ENCODE results near the gene UBE2D2. TPM values are rescaled to one million over a fixed set of nuclear protein-coding genes. Genes with fewer than 3 reads are reported as not detected.

UBE2D2 gene
- total and polyA plus RNA-seq, 5 donors, result 111 to 138 (median 118) TPM

DNA sequence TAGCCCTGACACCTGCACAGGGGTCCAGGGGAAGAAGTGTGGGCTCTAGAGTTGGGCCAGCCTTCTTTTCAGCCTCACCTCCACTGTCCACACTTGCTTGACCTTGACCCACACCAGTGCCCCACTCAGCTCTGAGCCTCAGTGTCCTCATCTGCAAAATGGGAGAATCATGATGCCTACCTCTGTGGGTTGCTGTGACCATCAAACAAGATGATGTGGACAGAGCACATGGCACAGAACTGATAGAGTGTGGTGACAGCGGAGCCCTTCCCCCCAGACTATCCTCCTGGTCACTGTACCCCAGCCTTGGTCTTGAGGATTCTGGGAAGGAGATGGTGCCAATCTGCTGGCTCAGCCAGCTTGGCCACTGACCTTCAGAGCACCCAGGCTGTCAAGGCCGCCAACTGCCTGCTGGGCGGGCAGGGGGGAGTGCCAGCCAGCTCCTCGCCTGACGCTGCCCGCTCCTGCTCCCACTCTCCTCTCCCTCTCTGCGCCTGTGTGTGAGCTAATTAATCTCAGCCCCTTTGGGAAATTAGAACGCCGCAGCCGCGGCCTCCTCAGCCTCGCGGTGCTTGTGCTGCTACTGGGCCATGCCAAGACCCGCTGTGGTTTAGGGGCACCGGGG, 103.7 kb downstream of the UBE2D2 start:
- H3K4me3 ChIP-seq (ENCODE audit: low read length), result no peak overlapping the region
- ATAC-seq (peak in 1 of 2 donors; percentile 3), DNase-seq (peak in 2 of 3 donors; percentile 69 to 73)
- peak overlapping the region; percentile 59 for H3K27ac ChIP-seq (ENCODE audit: low read length)
- H3K4me1 ChIP-seq (ENCODE audit: control insufficient read depth, insufficient read depth, low read length), result peaks cover 14% of the 10 kb centered on the region
- H3K27me3 ChIP-seq (ENCODE audit: control insufficient read depth, insufficient read depth), result no peaks in the 10 kb centered on the region
- H3K9me3 ChIP-seq (ENCODE audit: control insufficient read depth, low read length), result no peaks in the 10 kb centered on the region
- intact Hi-C loops (cut with DNase I), result no loop called here
- 75% methylated on average over 15 of the region's 15 CpGs for WGBS

DNA sequence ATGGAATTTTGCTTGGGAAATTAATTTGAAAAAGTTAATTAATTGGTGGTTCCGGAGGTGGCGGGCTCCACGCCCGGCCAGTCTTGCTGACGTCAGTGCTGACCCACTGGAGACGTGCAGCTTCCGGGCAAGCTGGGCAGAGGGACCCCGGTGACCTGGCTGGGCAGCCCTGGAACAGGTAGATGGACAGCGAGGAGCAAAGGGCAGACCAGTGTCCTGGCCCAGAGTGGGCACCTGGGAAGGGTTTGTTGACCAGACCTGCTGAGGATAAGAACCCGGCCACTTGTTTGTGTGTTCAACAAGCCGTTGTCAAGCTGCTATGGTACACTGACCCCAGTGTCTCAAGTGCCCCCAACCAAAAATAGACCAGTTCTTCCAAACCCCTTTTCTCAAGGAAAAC, 104.5 kb downstream of the UBE2D2 start:
- Histone ChIP-seq H3K27ac (ENCODE audit: low read length) (peak overlapping the region; percentile 59), H3K27me3 (ENCODE audit: control insufficient read depth, insufficient read depth) (no peaks in the 10 kb centered on the region), H3K4me1 (ENCODE audit: control insufficient read depth, insufficient read depth, low read length) (peaks cover 15% of the 10 kb centered on the region), H3K9me3 (ENCODE audit: control insufficient read depth, low read length) (no peaks in the 10 kb centered on the region), H3K4me3 (ENCODE audit: low read length) (no peak overlapping the region)
- intact Hi-C loops (cut with DNase I), result no loop called here
- ATAC-seq, result no peak
- peak in 1 of 3 donors; percentile 47 for DNase-seq
- 78% methylated on average over 11 of the region's 11 CpGs for WGBS

DNA sequence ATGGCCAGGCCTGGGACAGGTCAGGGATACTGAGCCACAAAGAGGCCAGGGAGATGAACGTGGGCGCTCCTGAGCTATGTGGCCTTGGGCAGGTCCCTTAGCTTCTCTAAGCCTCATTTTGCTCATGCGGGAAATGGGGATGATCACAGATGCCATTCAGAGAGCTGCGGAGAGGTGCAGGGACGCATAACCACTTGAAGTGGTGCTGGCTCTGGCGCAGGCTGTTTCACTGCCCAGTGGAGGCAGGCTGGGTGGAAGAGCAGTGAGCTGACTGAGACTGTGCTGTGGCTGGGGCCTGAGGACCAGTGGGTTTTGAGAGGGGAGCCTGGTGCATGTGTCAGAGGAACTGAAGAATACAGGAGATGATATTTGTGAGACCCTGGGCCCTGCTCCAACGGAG, 105.4 kb downstream of the UBE2D2 start:
- WGBS, result 71% methylated on average over 7 of the region's 7 CpGs
- Histone ChIP-seq H3K4me1 (ENCODE audit: control insufficient read depth, insufficient read depth, low read length) (peaks cover 18% of the 10 kb centered on the region), H3K4me3 (ENCODE audit: low read length) (no peak overlapping the region), H3K9me3 (ENCODE audit: control insufficient read depth, low read length) (no peaks in the 10 kb centered on the region), H3K27me3 (ENCODE audit: control insufficient read depth, insufficient read depth) (no peaks in the 10 kb centered on the region), H3K27ac (ENCODE audit: low read length) (peak overlapping the region; percentile 59)
- ATAC-seq (no peak), DNase-seq (peak in 2 of 3 donors; percentile 62 to 66)
- intact Hi-C loops (cut with DNase I), result no loop called here

DNA sequence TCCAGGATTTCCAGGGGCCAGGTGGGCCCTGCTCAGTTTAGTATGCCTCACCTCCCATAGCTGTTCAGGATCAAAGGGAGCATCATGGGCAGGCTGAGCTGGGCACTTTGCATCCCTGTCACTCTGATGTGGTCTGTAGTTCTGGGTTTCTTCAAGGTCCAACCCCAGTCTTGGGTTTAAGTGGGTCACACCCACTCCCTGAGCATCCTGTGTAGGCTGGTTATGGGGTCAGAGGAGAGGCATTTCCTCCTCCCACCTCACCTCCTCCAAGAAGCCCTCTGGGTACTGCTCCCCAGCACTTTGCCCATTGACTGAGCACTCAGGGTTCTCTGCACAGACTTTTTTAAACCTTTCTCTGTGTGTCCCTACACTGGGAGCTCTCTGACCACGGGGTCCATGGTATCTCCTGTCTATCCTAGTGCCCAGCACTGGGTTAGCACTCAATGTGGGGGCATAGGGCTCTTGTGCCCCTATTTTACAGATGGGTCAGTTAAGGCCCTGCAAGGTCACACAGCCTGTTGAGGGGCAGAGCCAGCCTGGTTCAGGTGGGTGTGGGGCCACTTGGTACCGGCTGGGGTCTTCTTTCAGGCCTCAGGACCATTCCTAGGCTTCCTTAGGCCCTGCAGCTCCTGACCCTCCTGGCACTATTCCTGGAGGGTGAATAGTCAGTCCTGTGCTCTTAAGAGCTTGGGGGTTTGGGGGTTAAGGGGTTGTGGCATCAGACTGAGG, 106.0 kb downstream of the UBE2D2 start:
- ATAC-seq, result no peak
- Histone ChIP-seq H3K27me3 (ENCODE audit: control insufficient read depth, insufficient read depth) (no peaks in the 10 kb centered on the region), H3K4me3 (ENCODE audit: low read length) (no peak overlapping the region), H3K27ac (ENCODE audit: low read length) (peak overlapping the region; percentile 95), H3K4me1 (ENCODE audit: control insufficient read depth, insufficient read depth, low read length) (peaks cover 18% of the 10 kb centered on the region), H3K9me3 (ENCODE audit: control insufficient read depth, low read length) (no peaks in the 10 kb centered on the region)
- WGBS, result 82% methylated on average over 2 of the region's 2 CpGs
- peak in 1 of 3 donors; percentile 30 for DNase-seq
- intact Hi-C loops (cut with DNase I), result no loop called here

DNA sequence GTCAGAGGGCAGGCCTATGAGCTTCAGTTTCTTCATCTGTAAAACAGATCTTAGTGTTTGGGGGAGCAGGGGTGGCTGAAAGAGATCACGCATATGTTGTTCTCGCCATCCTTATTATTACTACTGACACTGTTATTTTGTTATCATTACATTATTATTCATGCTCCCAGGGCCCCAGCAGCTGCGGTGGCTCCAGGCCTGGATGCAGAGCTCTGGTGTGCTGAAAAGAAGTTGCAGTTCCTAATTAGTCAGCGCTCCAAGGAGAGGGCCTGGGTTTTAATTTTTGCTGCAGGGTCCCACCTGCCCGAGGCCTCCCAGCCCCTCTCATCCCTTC, 106.6 kb downstream of the UBE2D2 start:
- intact Hi-C loops (cut with DNase I), result no loop called here
- no peak for ATAC-seq
- peak overlapping the region; percentile 95 for H3K27ac ChIP-seq (ENCODE audit: low read length)
- no peak for DNase-seq
- 25% methylated on average over 5 of the region's 5 CpGs for WGBS
- peaks cover 18% of the 10 kb centered on the region for H3K4me1 ChIP-seq (ENCODE audit: control insufficient read depth, insufficient read depth, low read length)
- no peaks in the 10 kb centered on the region for H3K27me3 ChIP-seq (ENCODE audit: control insufficient read depth, insufficient read depth)
- peak overlapping the region; percentile 54 for H3K4me3 ChIP-seq (ENCODE audit: low read length)
- H3K9me3 ChIP-seq (ENCODE audit: control insufficient read depth, low read length), result no peaks in the 10 kb centered on the region

DNA sequence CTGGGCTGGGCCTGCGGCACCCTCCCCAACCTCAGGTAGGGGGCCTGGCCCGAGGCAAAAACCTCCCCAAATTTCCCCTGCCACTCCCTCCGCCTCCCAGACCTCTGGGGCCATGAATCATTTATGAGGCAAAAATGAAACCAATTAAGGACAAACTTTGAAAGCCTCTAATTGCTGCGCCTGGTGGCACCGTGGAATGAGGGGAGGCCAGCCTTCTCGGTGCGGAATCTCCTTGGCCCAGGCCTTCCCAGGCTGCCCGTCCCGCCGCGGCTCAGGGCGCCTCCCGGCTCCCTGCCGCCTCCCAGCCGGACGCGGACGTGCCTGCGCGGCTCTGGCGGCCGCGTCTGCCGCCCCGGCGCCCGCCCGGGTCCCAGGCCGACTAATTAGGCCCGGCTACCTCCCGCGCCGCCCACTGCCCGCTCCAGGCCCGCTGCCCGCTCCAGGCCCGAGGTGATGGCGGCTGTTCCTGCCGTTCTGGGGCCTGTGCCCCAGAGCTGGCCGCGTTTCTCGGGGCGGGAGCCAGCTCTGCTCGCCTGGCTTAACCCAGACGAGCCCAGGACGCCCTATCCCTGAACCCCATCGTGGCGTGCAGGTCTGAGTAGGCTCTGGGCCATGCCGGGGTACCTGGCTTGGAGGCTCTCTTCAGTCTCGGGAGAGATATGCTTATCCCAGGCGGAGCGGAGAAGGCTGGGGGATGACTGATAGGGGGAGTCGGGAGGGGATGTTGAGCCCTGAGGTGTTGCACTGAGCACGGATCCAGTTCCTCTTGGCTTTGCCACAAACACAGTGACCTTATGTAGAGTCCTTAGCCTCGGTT, 107.1 kb downstream of the UBE2D2 start:
- intact Hi-C loops (cut with DNase I), result no loop called here
- Histone ChIP-seq H3K27ac (ENCODE audit: low read length) (peak overlapping the region; percentile 95), H3K27me3 (ENCODE audit: control insufficient read depth, insufficient read depth) (no peaks in the 10 kb centered on the region), H3K4me1 (ENCODE audit: control insufficient read depth, insufficient read depth, low read length) (peaks cover 18% of the 10 kb centered on the region), H3K4me3 (ENCODE audit: low read length) (peak overlapping the region; percentile 54), H3K9me3 (ENCODE audit: control insufficient read depth, low read length) (no peaks in the 10 kb centered on the region)
- ATAC-seq, result peak; percentile 37 to 43
- peak in 2 of 3 donors; percentile 81 to 86 for DNase-seq
- 3% methylated on average over 55 of the region's 55 CpGs for WGBS

DNA sequence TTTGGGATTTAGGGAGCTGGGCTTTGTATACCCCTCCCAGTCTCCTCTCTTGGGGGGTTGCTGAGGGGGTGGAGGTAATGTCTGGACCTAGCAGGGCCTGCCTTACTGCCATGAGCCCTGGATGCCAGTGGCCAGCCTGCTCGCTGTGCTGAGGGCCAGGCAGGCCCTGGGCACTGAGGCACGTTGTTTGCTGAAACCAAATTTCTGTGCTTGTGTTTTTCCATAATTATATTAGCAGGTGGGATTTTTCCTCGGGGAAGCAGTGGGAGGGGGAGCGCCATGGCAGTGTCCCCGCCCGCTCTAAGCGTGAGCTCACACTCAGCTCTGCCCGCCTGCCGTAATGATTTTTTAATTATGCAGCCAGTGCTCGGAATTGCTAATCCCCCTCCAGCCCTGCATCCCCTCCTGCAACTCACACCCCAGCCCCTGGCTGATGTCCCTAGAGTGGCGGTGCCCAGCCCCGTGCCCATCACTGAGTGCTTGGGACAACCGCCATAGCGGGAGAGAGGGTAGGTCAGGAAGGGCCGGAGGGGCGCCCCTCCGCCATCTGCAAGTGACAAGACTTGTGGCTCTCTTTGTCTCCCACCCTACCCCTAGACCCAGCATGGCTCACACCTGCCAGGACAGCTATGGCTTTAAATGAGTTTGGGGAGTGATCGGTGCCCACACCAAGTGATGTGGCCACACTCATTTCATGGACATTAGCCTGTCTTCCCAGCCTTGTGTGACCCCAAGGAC, 108.0 kb downstream of the UBE2D2 start:
- Histone ChIP-seq H3K4me3 (ENCODE audit: low read length) (peak overlapping the region; percentile 54), H3K9me3 (ENCODE audit: control insufficient read depth, low read length) (no peaks in the 10 kb centered on the region), H3K27ac (ENCODE audit: low read length) (peak overlapping the region; percentile 95), H3K4me1 (ENCODE audit: control insufficient read depth, insufficient read depth, low read length) (peaks cover 18% of the 10 kb centered on the region), H3K27me3 (ENCODE audit: control insufficient read depth, insufficient read depth) (no peaks in the 10 kb centered on the region)
- ATAC-seq (no peak), DNase-seq (peak in 2 of 3 donors; percentile 52 to 53)
- intact Hi-C loops (cut with DNase I), result no loop called here
- WGBS, result 52% methylated on average over 18 of the region's 18 CpGs

DNA sequence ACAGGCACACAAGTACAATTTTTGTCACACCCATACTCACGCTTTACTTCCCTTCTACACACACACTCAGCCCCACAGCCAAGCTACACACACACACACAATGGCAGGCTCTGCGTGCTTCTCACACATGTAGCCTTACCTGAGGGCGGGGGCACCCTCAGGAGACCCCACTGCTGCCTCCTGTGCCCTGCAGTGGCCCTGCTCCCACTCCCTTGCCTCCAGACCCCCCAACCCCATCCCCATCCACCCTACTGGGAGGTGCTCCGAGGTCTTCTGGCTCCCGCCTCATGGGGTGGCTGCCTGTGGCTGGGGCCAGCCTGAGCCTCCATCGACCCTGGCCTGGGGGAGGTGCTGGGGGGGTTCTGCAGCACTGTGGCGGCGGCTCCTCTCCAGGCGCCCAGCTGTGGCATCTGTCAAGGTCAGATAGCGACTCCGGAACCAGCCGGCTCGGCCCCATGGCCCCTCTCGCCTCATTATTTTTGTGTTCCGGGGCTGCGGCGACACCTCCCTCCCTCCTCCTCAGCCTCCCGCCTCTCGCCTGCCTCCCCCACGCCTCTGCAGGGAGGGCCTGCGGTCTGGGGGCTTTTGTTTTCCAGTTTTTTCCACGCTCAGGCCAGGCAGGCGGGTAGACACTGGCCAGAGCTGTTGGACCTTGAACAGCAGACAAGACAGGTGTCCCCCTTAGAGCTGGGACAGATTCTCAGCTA, 108.7 kb downstream of the UBE2D2 start:
- Histone ChIP-seq H3K9me3 (ENCODE audit: control insufficient read depth, low read length) (no peaks in the 10 kb centered on the region), H3K4me3 (ENCODE audit: low read length) (peak overlapping the region; percentile 14), H3K4me1 (ENCODE audit: control insufficient read depth, insufficient read depth, low read length) (peaks cover 20% of the 10 kb centered on the region), H3K27ac (ENCODE audit: low read length) (peak overlapping the region; percentile 95), H3K27me3 (ENCODE audit: control insufficient read depth, insufficient read depth) (no peaks in the 10 kb centered on the region)
- DNase-seq (peak in 2 of 3 donors; percentile 82 to 86), ATAC-seq (peak; percentile 26 to 28)
- intact Hi-C loops (cut with DNase I), result no loop called here
- WGBS, result 25% methylated on average over 23 of the region's 23 CpGs

DNA sequence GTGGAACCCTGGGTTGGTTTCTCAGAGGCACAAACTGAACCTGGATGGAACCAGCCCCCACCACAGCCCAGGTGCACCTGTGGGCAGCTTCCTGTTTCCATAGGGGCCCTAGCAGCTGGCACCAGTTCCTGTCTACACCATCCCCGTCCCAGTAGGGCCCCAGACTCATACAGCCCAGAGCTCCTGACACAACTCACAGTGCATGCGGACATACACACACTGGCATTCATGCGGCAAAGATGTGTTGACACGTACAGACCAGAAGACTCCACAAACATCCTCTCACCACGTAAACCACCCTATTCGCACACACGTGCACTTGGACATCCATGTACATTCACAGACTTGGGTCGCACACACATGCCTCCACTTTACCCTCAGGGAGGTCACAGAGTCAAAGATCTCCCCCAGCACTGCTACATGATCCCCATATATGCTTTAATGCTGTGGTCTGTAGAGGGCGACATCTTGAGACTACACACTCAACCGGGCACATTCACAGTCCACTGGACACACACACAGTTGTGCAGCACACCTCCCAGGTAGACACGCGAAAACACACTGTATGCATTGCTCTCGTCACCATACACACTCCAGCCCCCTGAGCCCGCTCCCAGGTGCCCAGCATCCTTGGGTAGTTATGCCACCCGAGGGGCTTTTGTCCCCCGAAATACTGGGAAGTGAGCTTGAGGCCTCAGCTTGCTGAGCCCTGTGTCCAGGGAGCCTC, 109.4 kb downstream of the UBE2D2 start:
- Histone ChIP-seq H3K27me3 (ENCODE audit: control insufficient read depth, insufficient read depth) (no peaks in the 10 kb centered on the region), H3K9me3 (ENCODE audit: control insufficient read depth, low read length) (no peaks in the 10 kb centered on the region), H3K27ac (ENCODE audit: low read length) (peak overlapping the region; percentile 95), H3K4me1 (ENCODE audit: control insufficient read depth, insufficient read depth, low read length) (peaks cover 21% of the 10 kb centered on the region), H3K4me3 (ENCODE audit: low read length) (no peak overlapping the region)
- intact Hi-C loops (cut with DNase I), result no loop called here
- DNase-seq, result peak in 1 of 3 donors; percentile 56
- ATAC-seq, result peak in 1 of 2 donors; percentile 2
- WGBS, result 60% methylated on average over 16 of the region's 16 CpGs

All from right cardiac atrium (tissue), 5 donors.